K562 (cell line): ENCODE data around the gene KDM5A. TPM values are rescaled to one million over a fixed set of nuclear protein-coding genes. Genes with fewer than 3 reads are reported as not detected.
"Not testable (repeated sequence)": the region's sequence is repeated elsewhere in the genome, so short reads cannot be mapped to it uniquely, and the experiment has no call there.

Experiments
- ATAC-seq: fragments of 200-7000 bp; cut with Tn5 transposase; 3 replicates; pipeline ENCODE4 v1.9.1; 2020; ENCODE audit warnings: moderate library complexity
- BruUV-seq: library from RNA; stranded (reverse); fragments of 400-500 nt; replicated peaks from 2 replicates; lab custom pipeline; 2021; lab: Mats Ljungman, UMichigan
- CTCF ChIA-PET: fragments of 300-600 bp; formaldehyde crosslinking; extraction: SDS; loops from one replicate; lab custom pipeline; 2021; ENCODE audit warnings: low intra/inter-chr PET ratio; lab: Yijun Ruan, JAX
- POLR2A ChIA-PET: fragments of 300-600, 350-650 bp; sonication (Branson Sonifier 250); formaldehyde crosslinking; extraction: SDS; loops from one replicate; lab custom pipeline; 2021; ENCODE audit warnings: antibody characterized with exemption, inconsistent platforms; lab: Yijun Ruan, JAX
- DNase-seq, 4 experiments: peaks; one replicate each; pipeline versions ENCODE4 v3.0.0 to v3.0.0-alpha.2; 2011 to 2018; ENCODE audit warnings: low spot score in 3 of 4, mixed read lengths in 3 of 4; ENCODE audit errors: extremely low read depth in 1 of 4
- FAIRE-seq: peaks from 2 replicates; lab custom pipeline; 2011; peaks lifted over from hg19 to GRCh38; lab: Jason Lieb, UNC
- H2AFZ ChIP-seq: 2 replicates; pipeline ENCODE4 v1.6.0; 2011; ENCODE audit warnings: low read depth, low read length, control low read depth, inconsistent platforms
- H3K27ac ChIP-seq: fragments of 200-600 bp; 3 replicates; pipeline ENCODE4 v1.8.0; 2011; ENCODE audit warnings: low read depth, mild to moderate bottlenecking, control low read depth, inconsistent platforms, low read length, moderate library complexity, mixed read lengths; ENCODE audit errors: extremely low read depth
- H3K27me3 ChIP-seq, 2 experiments: fragments of 300-600 bp in 1 of 2; 2 replicates in 1 of 2; 3 replicates in 1 of 2; pipeline versions ENCODE4 v1.6.0 to v1.8.0; 2011; ENCODE audit warnings: inconsistent platforms in 2 of 2, low read length in 2 of 2, mild to moderate bottlenecking in 1 of 2, mixed read lengths in 1 of 2, moderate library complexity in 1 of 2; ENCODE audit not compliant: control insufficient read depth in 2 of 2, insufficient read depth in 2 of 2
- H3K36me3 ChIP-seq: fragments of 300-600 bp; 3 replicates; pipeline ENCODE4 v1.8.0; 2011; ENCODE audit warnings: mild to moderate bottlenecking, low read length, inconsistent platforms; ENCODE audit not compliant: control insufficient read depth, insufficient read depth
- H3K4me1 ChIP-seq, 2 experiments: fragments of 200-600 bp in 1 of 2; replicated peaks in 1 of 2; 2 replicates in 1 of 2; 3 replicates in 1 of 2; pipeline versions ENCODE4 v1.5.1 to v1.8.0; 2011; ENCODE audit warnings: inconsistent platforms in 2 of 2, low read length in 2 of 2, mild to moderate bottlenecking in 1 of 2, mixed read lengths in 1 of 2, moderate library complexity in 1 of 2; ENCODE audit not compliant: control insufficient read depth in 2 of 2, insufficient read depth in 2 of 2
- H3K4me2 ChIP-seq: 2 replicates; pipeline ENCODE4 v1.6.1; 2011; ENCODE audit warnings: low read length, control low read depth, inconsistent platforms, mixed read lengths; ENCODE audit not compliant: insufficient read depth
- H3K4me3 ChIP-seq: fragments of 200-600 bp; sonication (generic), shearing (Covaris generic); 2 replicates; pipeline ENCODE4 v1.5.1; 2016; ENCODE audit warnings: control low read depth, inconsistent platforms
- H3K79me2 ChIP-seq: fragments of 200-600 bp; 3 replicates; pipeline ENCODE4 v1.8.0; 2011; ENCODE audit warnings: low read length, inconsistent platforms; ENCODE audit not compliant: control insufficient read depth, insufficient read depth
- H3K9ac ChIP-seq, 2 experiments: 2 replicates each; pipeline versions ENCODE4 v1.6.0 to v1.6.1; 2011; ENCODE audit warnings: low read depth in 2 of 2, low read length in 2 of 2, control low read depth in 1 of 2, inconsistent platforms in 1 of 2, mild to moderate bottlenecking in 1 of 2, mixed read lengths in 1 of 2; ENCODE audit not compliant: insufficient read depth in 1 of 2
- H3K9me1 ChIP-seq: one replicate; pipeline ENCODE4 v1.6.0; 2011; ENCODE audit warnings: inconsistent platforms, mild to moderate bottlenecking, low read length, moderate library complexity; ENCODE audit not compliant: control insufficient read depth, insufficient read depth
- H3K9me3 ChIP-seq: replicated peaks from 2 replicates; pipeline ENCODE4 v1.5.1; 2011; ENCODE audit warnings: low read depth, low read length, inconsistent platforms; ENCODE audit not compliant: control insufficient read depth, insufficient read depth
- H4K20me1 ChIP-seq: replicated peaks from 2 replicates; pipeline ENCODE4 v1.6.1; 2011; ENCODE audit warnings: low read length, inconsistent platforms, mixed read lengths; ENCODE audit not compliant: control insufficient read depth, insufficient read depth
- ZNF354B ChIP-seq: fragments of 250-450 bp; sonication (Bioruptor Pico); IDR thresholded peaks from 2 replicates; pipeline ENCODE4 v1.4.0; 2020
- ZNF507 ChIP-seq: conservative IDR thresholded peaks from 2 replicates; pipeline ENCODE4 v1.6.1; 2017; ENCODE audit warnings: missing genetic modification characterization, missing compliant biosample characterization
- WGBS: fragments of 100-300 bp; shearing (Covaris generic); methylation state at CpG from one replicate; pipeline ENCODE4 v1.1.6; 2016; ENCODE audit warnings: low coverage, mixed read lengths; ENCODE audit not compliant: insufficient coverage; ENCODE audit errors: missing lambda C conversion rate; 5-methylcytosine and 5-hydroxymethylcytosine counted together
- in situ Hi-C: fragments of 300-500 bp; cut with MboI; formaldehyde crosslinking; loops from 4 replicates; pipeline ENCODE4 v1.15.0; 2018; ENCODE audit warnings: inconsistent platforms, mixed read lengths
- intact Hi-C: fragments of 100-400 bp; cut with micrococcal nuclease; formaldehyde crosslinking; loops from 2 replicates; pipeline ENCODE4 v1.14.2; 2022
- polyA plus RNA-seq, 8 experiments: library from polyadenylated mRNA; depleted of rRNA in 4 of 8; stranded (reverse) in 5 of 8; unstranded in 3 of 8; fragments of >200 nt; fragmentation: Nextera tagmentation in 2 of 8; fragmentation: Illumina TruSeq in 1 of 8; extraction: Ambion mirVana in 2 of 8; extraction: Trizol in 1 of 8; gene quantifications; 2 replicates each; pipeline versions ENCODE4 v1.2.1 to v1.2.3, GENCODE V29; 2011 to 2014; ENCODE audit warnings: inconsistent platforms in 1 of 8, missing spikeins in 1 of 8
- total RNA-seq, 7 experiments: library from RNA; depleted of rRNA in 6 of 7; stranded (reverse); fragments of >200 nt in 6 of 7; fragmentation: Illumina TruSeq in 2 of 7; extraction: Trizol in 2 of 7; gene quantifications; 2 replicates each; pipeline versions ENCODE4 v1.2.1 to v1.2.3, GENCODE V29; 2011 to 2021; ENCODE audit warnings: low replicate concordance in 1 of 7

Gene KDM5A
- total and polyA plus RNA-seq, 9 of the 15 experiments (the other 6 are each of a cell fraction or from before 2014, with no cell fraction given), result 5.5 to 35.1 (median 13.1) TPM

DNA sequence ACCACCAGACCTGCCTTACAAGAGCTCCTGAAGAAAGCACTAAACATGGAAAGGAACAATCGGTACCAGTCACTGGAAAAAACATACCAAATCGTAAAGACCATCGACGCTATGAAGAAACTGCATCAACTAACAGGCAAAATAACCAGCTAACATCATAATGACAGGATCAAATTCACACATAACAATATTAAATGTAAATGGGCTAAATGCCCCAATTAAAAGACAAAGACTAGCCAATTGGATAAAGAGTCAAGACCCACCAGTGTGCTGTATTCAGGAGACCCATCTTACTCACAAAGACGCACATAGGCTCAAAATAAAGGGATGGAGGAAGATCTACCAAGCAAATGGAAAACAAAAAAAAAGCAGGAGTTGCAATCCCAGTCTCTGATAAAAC, 89.6 kb downstream of the KDM5A start:
- H3K27me3 ChIP-seq, H2AFZ ChIP-seq, H3K4me2 ChIP-seq, H3K9me3 ChIP-seq, H3K4me1 ChIP-seq, BruUV-seq, ATAC-seq, H3K9ac ChIP-seq, H3K27ac ChIP-seq, in situ Hi-C loops, DNase-seq, H4K20me1 ChIP-seq, intact Hi-C loops, H3K79me2 ChIP-seq, H3K9me1 ChIP-seq, FAIRE-seq, H3K4me3 ChIP-seq, CTCF ChIA-PET, POLR2A ChIA-PET: not testable (repeated sequence)
- peaks cover 21% of the 10 kb centered on the region; the same call in 1 of the 3 replicates for H3K36me3 ChIP-seq
- TF ChIP-seq ZNF507 (tag) (peak; percentile 95), ZNF354B (CRISPR knock-in tag) (peak; percentile 84)
- 91% methylated on average over 5 of the region's 5 CpGs for WGBS

DNA sequence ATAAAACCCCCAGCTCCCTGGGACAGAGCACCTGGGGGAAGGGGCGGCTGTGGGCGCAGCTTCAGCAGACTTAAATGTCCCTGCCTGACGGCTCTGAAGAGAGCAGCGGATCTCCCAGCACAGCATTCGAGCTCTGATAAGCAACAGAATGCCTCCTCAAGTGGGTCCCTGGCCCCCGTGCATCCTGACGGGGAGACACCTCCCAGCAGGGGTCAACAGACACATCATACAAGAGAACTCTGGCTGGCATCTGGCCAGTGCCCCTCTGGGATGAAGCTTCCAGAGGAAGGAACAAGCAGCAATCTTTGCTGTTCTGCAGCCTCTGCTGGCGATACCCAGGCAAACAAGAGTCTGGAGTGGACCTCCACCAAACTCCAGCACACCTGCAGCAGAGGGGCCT, 91.1 kb downstream of the KDM5A start:
- 89% methylated on average over 7 of the region's 8 CpGs for WGBS
- H3K9me3 ChIP-seq, intact Hi-C loops, ATAC-seq, BruUV-seq, POLR2A ChIA-PET, in situ Hi-C loops, H3K4me3 ChIP-seq, H3K9ac ChIP-seq, FAIRE-seq, H3K27ac ChIP-seq, H4K20me1 ChIP-seq, H3K79me2 ChIP-seq, H3K9me1 ChIP-seq, H2AFZ ChIP-seq, H3K4me2 ChIP-seq, DNase-seq, H3K27me3 ChIP-seq, CTCF ChIA-PET, H3K4me1 ChIP-seq: not testable (repeated sequence)
- H3K36me3 ChIP-seq, result peaks cover 27% of the 10 kb centered on the region; the same call in 1 of the 3 replicates
